IMR-90 (cell line): ENCODE measurements around the gene DACT1. TPM values are rescaled to one million over a fixed set of nuclear protein-coding genes. Genes with fewer than 3 reads are reported as not detected.

ENCODE experiments used
- ATAC-seq: fragments of 200-7000 bp; cut with Tn5 transposase; 2 replicates; pipeline ENCODE4 v1.9.1; 2020; ENCODE audit warnings: low read depth, mild to moderate bottlenecking, moderate library complexity
- Bru-seq: library from RNA; stranded (reverse); fragments of 400-500 nt; gene quantifications from one replicate; lab custom pipeline; 2021; lab: Mats Ljungman, UMichigan
- BruChase-seq, 2 experiments: library from RNA; stranded (reverse); fragments of 400-500 nt; gene quantifications; one replicate each; lab custom pipeline; 2021; lab: Mats Ljungman, UMichigan
- BruUV-seq: library from RNA; stranded (reverse); fragments of 400-500 nt; replicated peaks from 2 replicates; lab custom pipeline; 2021; lab: Mats Ljungman, UMichigan
- CTCF ChIA-PET: fragments of 300-600 bp; formaldehyde crosslinking; extraction: SDS; loops from one replicate; lab custom pipeline; 2021; ENCODE audit warnings: antibody characterized with exemption; lab: Yijun Ruan, JAX
- POLR2A ChIA-PET: fragments of 300-600 bp; sonication (Branson Sonifier 250); formaldehyde crosslinking; loops from one replicate; lab custom pipeline; 2022; ENCODE audit warnings: antibody characterized with exemption; ENCODE audit not compliant: unreplicated experiment; lab: Charles Lee
- DNase-seq: peaks from one replicate; pipeline ENCODE4 v3.0.0; 2013
- H2AFZ ChIP-seq: replicated peaks from 2 replicates; pipeline ENCODE3; 2013; ENCODE audit warnings: low read length, mild to moderate bottlenecking; ENCODE audit not compliant: poor library complexity
- H2AK5ac ChIP-seq: 2 replicates; pipeline ENCODE4 v1.6.1; 2013; ENCODE audit warnings: low read depth, low read length, inconsistent platforms
- H2AK9ac ChIP-seq: replicated peaks from 2 replicates; pipeline ENCODE3; 2013; ENCODE audit warnings: mild to moderate bottlenecking, low read depth, low read length, moderate library complexity; ENCODE audit not compliant: poor library complexity
- H2BK120ac ChIP-seq: 2 replicates; pipeline ENCODE4 v1.6.1; 2013; ENCODE audit warnings: low read depth, low read length, inconsistent platforms
- H2BK15ac ChIP-seq: 3 replicates; pipeline ENCODE4 v1.6.1; 2013; ENCODE audit warnings: low read depth, low read length, inconsistent platforms
- H2BK20ac ChIP-seq: 2 replicates; pipeline ENCODE4 v1.6.1; 2013; ENCODE audit warnings: low read depth, mild to moderate bottlenecking, inconsistent platforms, low read length, moderate library complexity
- H2BK5ac ChIP-seq: 2 replicates; pipeline ENCODE4 v1.6.1; 2013; ENCODE audit warnings: mild to moderate bottlenecking, low read depth, low read length, inconsistent platforms; ENCODE audit not compliant: poor library complexity, severe bottlenecking
- H3K14ac ChIP-seq: replicated peaks from 2 replicates; pipeline ENCODE4 v1.6.1; 2013; ENCODE audit warnings: low read depth, low read length, inconsistent platforms
- H3K18ac ChIP-seq: 2 replicates; pipeline ENCODE4 v1.6.1; 2013; ENCODE audit warnings: low read depth, low read length, control low read depth
- H3K23ac ChIP-seq: 2 replicates; pipeline ENCODE4 v1.6.1; 2013; ENCODE audit warnings: low read depth, low read length, inconsistent platforms
- H3K27ac ChIP-seq: 2 replicates; pipeline ENCODE4 v1.5.1; 2013; ENCODE audit warnings: mild to moderate bottlenecking, control low read depth, low read length; ENCODE audit not compliant: insufficient read depth
- H3K27me3 ChIP-seq: 2 replicates; pipeline ENCODE4 v1.6.1; 2013; ENCODE audit warnings: low read length; ENCODE audit not compliant: control insufficient read depth, insufficient read depth
- H3K36me3 ChIP-seq: 2 replicates; pipeline ENCODE4 v1.6.1; 2013; ENCODE audit warnings: low read length, mixed read lengths; ENCODE audit not compliant: control insufficient read depth, insufficient read depth
- H3K4ac ChIP-seq: 2 replicates; pipeline ENCODE4 v1.6.1; 2013; ENCODE audit warnings: low read depth, low read length, inconsistent platforms
- H3K4me1 ChIP-seq: 2 replicates; pipeline ENCODE4 v1.6.1; 2013; ENCODE audit warnings: low read length, mixed read lengths; ENCODE audit not compliant: control insufficient read depth, insufficient read depth
- H3K4me2 ChIP-seq: 2 replicates; pipeline ENCODE4 v1.6.1; 2013; ENCODE audit warnings: low read depth, mild to moderate bottlenecking, control low read depth, low read length, moderate library complexity
- H3K4me3 ChIP-seq: 2 replicates; pipeline ENCODE4 v1.5.1; 2013; ENCODE audit warnings: low read depth, mild to moderate bottlenecking, control low read depth, low read length, moderate library complexity; ENCODE audit not compliant: insufficient read depth
- H3K56ac ChIP-seq: 2 replicates; pipeline ENCODE4 v1.6.1; 2013; ENCODE audit warnings: low read length, inconsistent platforms; ENCODE audit not compliant: insufficient read depth; ENCODE audit errors: extremely low read depth
- H3K79me1 ChIP-seq, 2 experiments: 2 replicates each; pipeline ENCODE4 v1.6.1; 2013; ENCODE audit warnings: low read length in 2 of 2, inconsistent platforms in 1 of 2, low read depth in 1 of 2
- H3K9ac ChIP-seq: 2 replicates; pipeline ENCODE4 v1.6.1; 2013; ENCODE audit warnings: low read depth, low read length, control low read depth
- H3K9me1 ChIP-seq: 2 replicates; pipeline ENCODE4 v1.6.1; 2013; ENCODE audit warnings: low read length, inconsistent platforms; ENCODE audit not compliant: insufficient read depth
- H3K9me3 ChIP-seq: 2 replicates; pipeline ENCODE4 v1.6.1; 2013; ENCODE audit warnings: low read length; ENCODE audit not compliant: control insufficient read depth, insufficient read depth
- H4K20me1 ChIP-seq: 2 replicates; pipeline ENCODE4 v1.6.1; 2013; ENCODE audit warnings: low read length, inconsistent platforms; ENCODE audit not compliant: insufficient read depth
- H4K5ac ChIP-seq: 2 replicates; pipeline ENCODE4 v1.6.1; 2013; ENCODE audit warnings: mild to moderate bottlenecking, low read depth, low read length, control low read depth
- H4K8ac ChIP-seq, 2 experiments: 2 replicates each; pipeline ENCODE4 v1.6.1; 2013; ENCODE audit warnings: low read depth in 2 of 2, low read length in 2 of 2, control low read depth in 1 of 2, inconsistent platforms in 1 of 2
- H4K91ac ChIP-seq: 2 replicates; pipeline ENCODE4 v1.6.1; 2013; ENCODE audit warnings: low read depth, low read length, inconsistent platforms; ENCODE audit not compliant: insufficient read depth
- CEBPB ChIP-seq: IDR thresholded peaks from 2 replicates; pipeline ENCODE4 v1.6.1; 2012; ENCODE audit warnings: low read depth, low read length, improper control_type of control experiment
- CTCF ChIP-seq: conservative IDR thresholded peaks from 2 replicates; pipeline ENCODE4 v1.5.1; 2012; ENCODE audit warnings: mild to moderate bottlenecking, low read depth, low read length, improper control_type of control experiment
- ELK1 ChIP-seq: fragments of 150-350 bp; IDR thresholded peaks from 2 replicates; pipeline ENCODE4 v1.6.1; 2016; ENCODE audit warnings: low read depth, mild to moderate bottlenecking, low read length, moderate library complexity, borderline replicate concordance
- FOS ChIP-seq: fragments of 150-350 bp; IDR thresholded peaks from 2 replicates; pipeline ENCODE4 v1.6.1; 2016; ENCODE audit warnings: low read depth, low read length
- MAFK ChIP-seq: IDR thresholded peaks from 2 replicates; pipeline ENCODE4 v1.6.1; 2012; ENCODE audit warnings: low read depth, low read length, improper control_type of control experiment
- MAZ ChIP-seq: IDR thresholded peaks from 2 replicates; pipeline ENCODE4 v1.6.1; 2012; ENCODE audit warnings: low read depth, mild to moderate bottlenecking, low read length, improper control_type of control experiment, moderate library complexity, borderline replicate concordance
- MXI1 ChIP-seq: IDR thresholded peaks from 2 replicates; pipeline ENCODE4 v1.6.1; 2012; ENCODE audit warnings: low read depth, mild to moderate bottlenecking, low read length, moderate library complexity, borderline replicate concordance
- POLR2A ChIP-seq: IDR thresholded peaks from 2 replicates; pipeline ENCODE4 v1.6.1; 2012; ENCODE audit warnings: mild to moderate bottlenecking, low read depth, low read length
- RCOR1 ChIP-seq: IDR thresholded peaks from 2 replicates; pipeline ENCODE4 v1.6.1; 2012; ENCODE audit warnings: mild to moderate bottlenecking, low read length, improper control_type of control experiment; ENCODE audit not compliant: insufficient replicate concordance
- RFX5 ChIP-seq: IDR thresholded peaks from 2 replicates; pipeline ENCODE4 v1.8.0; 2012; ENCODE audit warnings: low read depth, mild to moderate bottlenecking, low read length, moderate library complexity
- WGBS, 2 experiments: methylation state at CpG; one replicate each; pipeline versions ENCODE4 v1.1.5 to v1.1.7; 2013; ENCODE audit warnings: missing lambda C conversion rate in 2 of 2; ENCODE audit not compliant: insufficient read length in 1 of 2; ENCODE audit errors: extremely low coverage in 2 of 2; 5-methylcytosine and 5-hydroxymethylcytosine counted together
- dilution Hi-C: fragments of 300-500 bp; cut with HindIII; formaldehyde crosslinking; loops from one replicate; pipeline ENCODE4 v1.14.3; 2018; ENCODE audit warnings: low sequenced_read_pairs; ENCODE audit not compliant: unreplicated experiment
- in situ Hi-C: fragments of 300-500 bp; cut with MboI; formaldehyde crosslinking; loops from 3 replicates; pipeline ENCODE4 v1.14.3; 2019; ENCODE audit warnings: low sequenced_read_pairs, inconsistent platforms, mixed read lengths
- intact Hi-C: fragments of 100-400 bp; cut with micrococcal nuclease; formaldehyde crosslinking; loops from 2 replicates; pipeline ENCODE4 v1.10.0; 2022
- long read RNA-seq: library from polyadenylated mRNA; unstranded; transcript quantifications from one replicate; pipeline ENCODE4 v2.0.0, GENCODE V29; 2021; ENCODE audit not compliant: unreplicated experiment
- polyA plus RNA-seq, 3 experiments: library from polyadenylated mRNA; depleted of rRNA; stranded (reverse); fragments of >200 nt; gene quantifications; 2 replicates each; pipeline ENCODE4 v1.2.3, GENCODE V29; 2012; ENCODE audit warnings: low replicate concordance in 1 of 3
- total RNA-seq: library from RNA; depleted of rRNA; stranded (reverse); fragments of >200 nt; gene quantifications from 2 replicates; pipeline ENCODE4 v1.2.3, GENCODE V29; 2012; rRNA removed

Gene DACT1
- total RNA-seq (8.1 and 9.7 TPM in 2 replicates), polyA plus RNA-seq (2012; rRNA removed) (5.8 and 6.5 TPM in 2 replicates), Bru-seq, nascent RNA (percentile 54 among the genes with signal in this experiment), BruChase-seq, experiment 1, labeled RNA remaining after a 6-hour chase (percentile 44 among the genes with signal in this experiment), BruChase-seq, experiment 2, labeled RNA remaining after a 2-hour chase (percentile 55 among the genes with signal in this experiment)
- 3.1 and 3.3 TPM in 2 replicates for polyA plus RNA-seq (2012; cell fraction: cytosol; rRNA removed)
- 5.1 and 11.9 TPM in 2 replicates for polyA plus RNA-seq (2012; cell fraction: nucleus; rRNA removed; ENCODE audit: low replicate concordance)
- long read RNA-seq, transcript DACT1-202 (4 exons, 3,734 nt): major isoform, 9 of 16 reads
- long read RNA-seq, partial matches to known transcripts: 0 of 16 reads
- long read RNA-seq, other reads (novel, unspliced or antisense): 6 of 16 reads

GRCh38 chr14:58637391-58638230, at the start of gene DACT1:
Gene DACT1 (plus strand): TSS chr14:58637962. CDS start chr14:58638203, 241 bp downstream.
- H3K36me3 ChIP-seq: peaks cover 7% of the 10 kb centered on the region
- peak within 1 kb of the TSS; percentile 71 for H3K14ac ChIP-seq
- H2BK5ac ChIP-seq: peak within 1 kb of the TSS; percentile 92
- H3K4me3 ChIP-seq: peak within 1 kb of the TSS; percentile 81
- peak within 1 kb of the TSS; percentile 90 for H3K23ac ChIP-seq
- H3K9ac ChIP-seq: peak within 1 kb of the TSS; percentile 85
- in situ Hi-C loops (loop anchor here (25.0 kb wide), 1 partner anchor 825 kb away; the partner anchor contains the start of gene GPR135), intact Hi-C loops (loop anchor here (1.0 to 5.0 kb wide), 3 partner anchors 53 to 136 kb away; no protein-coding TSS in a partner anchor), dilution Hi-C loops (no loop called here)
- H3K4me1 ChIP-seq: peaks cover 1% of the 10 kb centered on the region; the same call in 1 of the 2 replicates
- BruUV-seq: no TSS peak
- peak; percentile 79 for ATAC-seq
- H3K9me3 ChIP-seq: no peaks in the 10 kb centered on the region
- peak within 1 kb of the TSS; percentile 86 for H2BK120ac ChIP-seq
- DNase-seq: peak; percentile 79
- H3K9me1 ChIP-seq: peaks cover 2% of the 10 kb centered on the region; the same call in 1 of the 2 replicates
- H4K5ac ChIP-seq: peak within 1 kb of the TSS; percentile 89
- WGBS, 2 experiments: 0% methylated on average over 8 of the region's 94 CpGs; no CpG with 5 or more reads in 1 of the 2 experiments
- H2AFZ ChIP-seq: peak within 1 kb of the TSS; percentile 92
- no peaks in the 10 kb centered on the region for H3K27me3 ChIP-seq
- peak within 1 kb of the TSS; percentile 94 for H3K18ac ChIP-seq
- H4K91ac ChIP-seq: peak within 1 kb of the TSS; percentile 61
- peak within 1 kb of the TSS; percentile 90 for H2BK20ac ChIP-seq
- peak within 1 kb of the TSS; percentile 93 for H3K4me2 ChIP-seq
- H3K4ac ChIP-seq: peak within 1 kb of the TSS; percentile 92
- H3K56ac ChIP-seq: peak within 1 kb of the TSS; percentile 88
- peaks cover 4 to 16% of the 10 kb centered on the region in 2 experiments; a peak in 3 of 4 replicates for H3K79me1 ChIP-seq
- peak within 1 kb of the TSS; percentile 81 for H3K27ac ChIP-seq
- peaks cover 4% of the 10 kb centered on the region for H4K20me1 ChIP-seq
- peak within 1 kb of the TSS; percentile 3 to 52; a peak in 3 of 4 replicates for H4K8ac ChIP-seq
- no peak within 1 kb of the TSS for H2AK5ac ChIP-seq
- peak within 1 kb of the TSS; percentile 26; the same call in 2 of the 3 replicates for H2BK15ac ChIP-seq
- POLR2A ChIA-PET: interaction anchor here (0.7 to 1.5 kb wide), 4 partner anchors 39 to 136 kb away, joined by 3 to 21 read pairs (median 3); no protein-coding TSS in a partner anchor
- H2AK9ac ChIP-seq: peak within 1 kb of the TSS; percentile 38
- CTCF ChIA-PET: interaction anchor here (0.7 to 5.1 kb wide), 9 partner anchors 14 to 418 kb away, joined by 3 to 41 read pairs (median 3); no protein-coding TSS in a partner anchor
- TF ChIP-seq POLR2A (peak; percentile 95), MAZ (peak; percentile 63; the same call in 1 of the 2 replicates), MAFK (no peak), RCOR1 (no peak), RFX5 (no peak), FOS (no peak), CEBPB (no peak), CTCF (0 out of 2 replicates have a peak, but pooled peaks have one; percentile 13), ELK1 (no peak), MXI1 (peak; percentile 23; the same call in 1 of the 2 replicates)
